Measurements from ENCODE around the gene APOA4. TPM values are rescaled to one million over a fixed set of nuclear protein-coding genes. Genes with fewer than 3 reads are reported as not detected.

The APOA4 gene
- total and polyA plus RNA-seq, 2 of the 13 experiments (the other 11 are each of a cell fraction or from before 2014, with no cell fraction given): 3.8 to 7.2 TPM

DNA sequence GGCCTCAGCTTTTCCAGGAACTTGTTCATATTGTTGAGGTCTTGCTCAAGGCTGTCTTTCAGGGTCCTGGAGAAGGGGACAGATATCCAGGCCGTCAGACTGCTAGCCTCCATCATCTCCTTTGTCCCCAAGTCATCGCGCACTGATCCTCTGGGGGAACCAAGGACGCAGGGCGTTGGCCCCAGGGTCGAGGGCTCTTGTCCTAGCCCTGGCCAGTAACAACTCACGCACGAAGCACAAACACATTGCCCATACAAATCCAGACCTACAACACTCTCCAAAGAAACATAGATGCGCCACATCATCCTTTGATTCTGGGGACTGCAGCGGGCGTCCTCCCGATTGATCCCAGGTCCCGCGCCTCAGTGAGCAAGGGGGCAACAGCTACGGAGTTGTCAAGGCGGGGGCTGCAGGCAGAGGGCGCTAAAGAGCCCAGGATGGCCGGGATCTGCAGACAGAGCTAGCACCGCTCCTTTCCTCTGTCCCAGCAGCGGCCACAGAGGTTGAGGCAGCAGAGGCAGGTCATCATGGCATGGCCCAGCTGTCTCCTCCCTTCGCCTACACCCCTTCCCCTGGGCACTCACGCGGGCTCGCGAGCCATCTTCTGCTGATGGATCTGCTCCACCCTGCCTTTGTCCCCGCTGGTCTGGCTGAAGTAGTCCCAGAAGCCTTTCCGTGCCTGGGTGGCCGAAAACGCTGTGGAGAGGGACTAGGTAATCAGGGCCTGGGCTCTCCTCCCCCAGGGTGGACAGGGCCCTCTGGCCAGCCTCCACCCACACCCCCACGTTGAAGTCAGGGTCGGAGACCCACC lies 31.9 kb downstream of the APOA4 start (continued):
- TF ChIP-seq AGO2 (optimal IDR thresholded peaks at IDR 0.05; ENCODE audit: low read depth, low read length) (peak; percentile 94), CC2D1A (CRISPR knock-in tag; IDR thresholded peaks at IDR 0.05) (no peak), SRSF4 (IDR thresholded peaks at IDR 0.05; ENCODE audit: low read depth, low read length, poor library complexity, severe bottlenecking) (no peak), SALL1 (CRISPR knock-in tag; IDR thresholded peaks at IDR 0.05) (peak; percentile 81), SMARCE1 (IDR thresholded peaks at IDR 0.05; ENCODE audit: borderline replicate concordance) (no peak), ZNF367 (CRISPR knock-in tag; IDR thresholded peaks at IDR 0.05; ENCODE audit: borderline replicate concordance) (no peak), ZNF674 (CRISPR knock-in tag; IDR thresholded peaks at IDR 0.05; ENCODE audit: low read depth) (no peak), SP140L (CRISPR knock-in tag; IDR thresholded peaks at IDR 0.05; ENCODE audit: borderline replicate concordance) (no peak), ZBTB38 (CRISPR knock-in tag; IDR thresholded peaks at IDR 0.05) (peak; percentile 87), FOXK2 (IDR thresholded peaks at IDR 0.05) (no peak), MAF1 (CRISPR knock-in tag; IDR thresholded peaks at IDR 0.05; ENCODE audit: borderline replicate concordance) (no peak)
- TF ChIP-seq, protein P1, sequence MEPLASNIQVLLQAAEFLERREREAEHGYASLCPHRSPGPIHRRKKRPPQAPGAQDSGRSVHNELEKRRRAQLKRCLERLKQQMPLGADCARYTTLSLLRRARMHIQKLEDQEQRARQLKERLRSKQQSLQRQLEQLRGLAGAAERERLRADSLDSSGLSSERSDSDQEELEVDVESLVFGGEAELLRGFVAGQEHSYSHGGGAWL (CRISPR knock-in tag; IDR thresholded peaks at IDR 0.05): 0 out of 2 replicates have a peak, but pooled peaks have one; percentile 34
- TF ChIP-seq, protein P2, sequence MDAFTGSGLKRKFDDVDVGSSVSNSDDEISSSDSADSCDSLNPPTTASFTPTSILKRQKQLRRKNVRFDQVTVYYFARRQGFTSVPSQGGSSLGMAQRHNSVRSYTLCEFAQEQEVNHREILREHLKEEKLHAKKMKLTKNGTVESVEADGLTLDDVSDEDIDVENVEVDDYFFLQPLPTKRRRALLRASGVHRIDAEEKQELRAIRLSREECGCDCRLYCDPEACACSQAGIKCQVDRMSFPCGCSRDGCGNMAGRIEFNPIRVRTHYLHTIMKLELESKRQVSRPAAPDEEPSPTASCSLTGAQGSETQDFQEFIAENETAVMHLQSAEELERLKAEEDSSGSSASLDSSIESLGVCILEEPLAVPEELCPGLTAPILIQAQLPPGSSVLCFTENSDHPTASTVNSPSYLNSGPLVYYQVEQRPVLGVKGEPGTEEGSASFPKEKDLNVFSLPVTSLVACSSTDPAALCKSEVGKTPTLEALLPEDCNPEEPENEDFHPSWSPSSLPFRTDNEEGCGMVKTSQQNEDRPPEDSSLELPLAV (CRISPR knock-in tag; conservative IDR thresholded peaks at IDR 0.05; ENCODE audit: low read depth): no peak
- TF ChIP-seq, protein P3, sequence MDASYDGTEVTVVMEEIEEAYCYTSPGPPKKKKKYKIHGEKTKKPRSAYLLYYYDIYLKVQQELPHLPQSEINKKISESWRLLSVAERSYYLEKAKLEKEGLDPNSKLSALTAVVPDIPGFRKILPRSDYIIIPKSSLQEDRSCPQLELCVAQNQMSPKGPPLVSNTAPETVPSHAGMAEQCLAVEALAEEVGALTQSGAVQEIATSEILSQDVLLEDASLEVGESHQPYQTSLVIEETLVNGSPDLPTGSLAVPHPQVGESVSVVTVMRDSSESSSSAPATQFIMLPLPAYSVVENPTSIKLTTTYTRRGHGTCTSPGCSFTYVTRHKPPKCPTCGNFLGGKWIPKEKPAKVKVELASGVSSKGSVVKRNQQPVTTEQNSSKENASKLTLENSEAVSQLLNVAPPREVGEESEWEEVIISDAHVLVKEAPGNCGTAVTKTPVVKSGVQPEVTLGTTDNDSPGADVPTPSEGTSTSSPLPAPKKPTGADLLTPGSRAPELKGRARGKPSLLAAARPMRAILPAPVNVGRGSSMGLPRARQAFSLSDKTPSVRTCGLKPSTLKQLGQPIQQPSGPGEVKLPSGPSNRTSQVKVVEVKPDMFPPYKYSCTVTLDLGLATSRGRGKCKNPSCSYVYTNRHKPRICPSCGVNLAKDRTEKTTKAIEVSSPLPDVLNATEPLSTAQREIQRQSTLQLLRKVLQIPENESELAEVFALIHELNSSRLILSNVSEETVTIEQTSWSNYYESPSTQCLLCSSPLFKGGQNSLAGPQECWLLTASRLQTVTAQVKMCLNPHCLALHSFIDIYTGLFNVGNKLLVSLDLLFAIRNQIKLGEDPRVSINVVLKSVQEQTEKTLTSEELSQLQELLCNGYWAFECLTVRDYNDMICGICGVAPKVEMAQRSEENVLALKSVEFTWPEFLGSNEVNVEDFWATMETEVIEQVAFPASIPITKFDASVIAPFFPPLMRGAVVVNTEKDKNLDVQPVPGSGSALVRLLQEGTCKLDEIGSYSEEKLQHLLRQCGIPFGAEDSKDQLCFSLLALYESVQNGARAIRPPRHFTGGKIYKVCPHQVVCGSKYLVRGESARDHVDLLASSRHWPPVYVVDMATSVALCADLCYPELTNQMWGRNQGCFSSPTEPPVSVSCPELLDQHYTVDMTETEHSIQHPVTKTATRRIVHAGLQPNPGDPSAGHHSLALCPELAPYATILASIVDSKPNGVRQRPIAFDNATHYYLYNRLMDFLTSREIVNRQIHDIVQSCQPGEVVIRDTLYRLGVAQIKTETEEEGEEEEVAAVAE (CRISPR knock-in tag; IDR thresholded peaks at IDR 0.05; ENCODE audit: borderline replicate concordance): no peak
- TF ChIP-seq, protein P4, sequence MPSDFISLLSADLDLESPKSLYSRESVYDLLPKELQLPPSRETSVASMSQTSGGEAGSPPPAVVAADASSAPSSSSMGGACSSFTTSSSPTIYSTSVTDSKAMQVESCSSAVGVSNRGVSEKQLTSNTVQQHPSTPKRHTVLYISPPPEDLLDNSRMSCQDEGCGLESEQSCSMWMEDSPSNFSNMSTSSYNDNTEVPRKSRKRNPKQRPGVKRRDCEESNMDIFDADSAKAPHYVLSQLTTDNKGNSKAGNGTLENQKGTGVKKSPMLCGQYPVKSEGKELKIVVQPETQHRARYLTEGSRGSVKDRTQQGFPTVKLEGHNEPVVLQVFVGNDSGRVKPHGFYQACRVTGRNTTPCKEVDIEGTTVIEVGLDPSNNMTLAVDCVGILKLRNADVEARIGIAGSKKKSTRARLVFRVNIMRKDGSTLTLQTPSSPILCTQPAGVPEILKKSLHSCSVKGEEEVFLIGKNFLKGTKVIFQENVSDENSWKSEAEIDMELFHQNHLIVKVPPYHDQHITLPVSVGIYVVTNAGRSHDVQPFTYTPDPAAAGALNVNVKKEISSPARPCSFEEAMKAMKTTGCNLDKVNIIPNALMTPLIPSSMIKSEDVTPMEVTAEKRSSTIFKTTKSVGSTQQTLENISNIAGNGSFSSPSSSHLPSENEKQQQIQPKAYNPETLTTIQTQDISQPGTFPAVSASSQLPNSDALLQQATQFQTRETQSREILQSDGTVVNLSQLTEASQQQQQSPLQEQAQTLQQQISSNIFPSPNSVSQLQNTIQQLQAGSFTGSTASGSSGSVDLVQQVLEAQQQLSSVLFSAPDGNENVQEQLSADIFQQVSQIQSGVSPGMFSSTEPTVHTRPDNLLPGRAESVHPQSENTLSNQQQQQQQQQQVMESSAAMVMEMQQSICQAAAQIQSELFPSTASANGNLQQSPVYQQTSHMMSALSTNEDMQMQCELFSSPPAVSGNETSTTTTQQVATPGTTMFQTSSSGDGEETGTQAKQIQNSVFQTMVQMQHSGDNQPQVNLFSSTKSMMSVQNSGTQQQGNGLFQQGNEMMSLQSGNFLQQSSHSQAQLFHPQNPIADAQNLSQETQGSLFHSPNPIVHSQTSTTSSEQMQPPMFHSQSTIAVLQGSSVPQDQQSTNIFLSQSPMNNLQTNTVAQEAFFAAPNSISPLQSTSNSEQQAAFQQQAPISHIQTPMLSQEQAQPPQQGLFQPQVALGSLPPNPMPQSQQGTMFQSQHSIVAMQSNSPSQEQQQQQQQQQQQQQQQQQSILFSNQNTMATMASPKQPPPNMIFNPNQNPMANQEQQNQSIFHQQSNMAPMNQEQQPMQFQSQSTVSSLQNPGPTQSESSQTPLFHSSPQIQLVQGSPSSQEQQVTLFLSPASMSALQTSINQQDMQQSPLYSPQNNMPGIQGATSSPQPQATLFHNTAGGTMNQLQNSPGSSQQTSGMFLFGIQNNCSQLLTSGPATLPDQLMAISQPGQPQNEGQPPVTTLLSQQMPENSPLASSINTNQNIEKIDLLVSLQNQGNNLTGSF (CRISPR knock-in tag; IDR thresholded peaks at IDR 0.05): no peak
- TF ChIP-seq, protein P5, sequence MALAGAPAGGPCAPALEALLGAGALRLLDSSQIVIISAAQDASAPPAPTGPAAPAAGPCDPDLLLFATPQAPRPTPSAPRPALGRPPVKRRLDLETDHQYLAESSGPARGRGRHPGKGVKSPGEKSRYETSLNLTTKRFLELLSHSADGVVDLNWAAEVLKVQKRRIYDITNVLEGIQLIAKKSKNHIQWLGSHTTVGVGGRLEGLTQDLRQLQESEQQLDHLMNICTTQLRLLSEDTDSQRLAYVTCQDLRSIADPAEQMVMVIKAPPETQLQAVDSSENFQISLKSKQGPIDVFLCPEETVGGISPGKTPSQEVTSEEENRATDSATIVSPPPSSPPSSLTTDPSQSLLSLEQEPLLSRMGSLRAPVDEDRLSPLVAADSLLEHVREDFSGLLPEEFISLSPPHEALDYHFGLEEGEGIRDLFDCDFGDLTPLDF (CRISPR knock-in tag; IDR thresholded peaks at IDR 0.05): 0 out of 2 replicates have a peak, but pooled peaks have one; percentile 26

Measured in HepG2 (cell line).